HEK293 (cell line): Measurements from ENCODE around the gene MOSMO.

Source experiments
- CTCF ChIA-PET: fragments of 350-600 bp; formaldehyde crosslinking; extraction: SDS; loops from one replicate; lab custom pipeline; 2021; ENCODE audit warnings: antibody characterized with exemption; lab: Yijun Ruan, JAX
- POLR2A ChIA-PET: fragments of 300-600 bp; formaldehyde crosslinking; extraction: SDS; loops from one replicate; lab custom pipeline; 2020; ENCODE audit warnings: antibody characterized with exemption, inconsistent platforms; lab: Yijun Ruan, JAX
- H3K27ac ChIP-seq: fragments of 200-500 bp; sonication (Bioruptor generic); 2 replicates; pipeline ENCODE4 v1.5.1; 2014; ENCODE audit warnings: low read depth, low read length, control low read depth, inconsistent platforms; ENCODE audit errors: extremely low read depth
- H3K36me3 ChIP-seq, 2 experiments: fragments of 200-500 bp in 1 of 2; sonication (Bioruptor generic) in 1 of 2; 1 replicate in 1 of 2; 2 replicates in 1 of 2; pipeline ENCODE4 v1.5.1; 2014 to 2017; ENCODE audit warnings: inconsistent platforms in 2 of 2, low read length in 2 of 2; ENCODE audit not compliant: control insufficient read depth in 2 of 2, insufficient read depth in 1 of 2
- H3K4me1 ChIP-seq: fragments of 200-500 bp; sonication (Bioruptor generic); 2 replicates; pipeline ENCODE4 v1.5.1; 2014; ENCODE audit warnings: mild to moderate bottlenecking, low read length, inconsistent platforms; ENCODE audit not compliant: control insufficient read depth, insufficient read depth
- H3K4me3 ChIP-seq: 2 replicates; pipeline ENCODE4 v1.5.1; 2011; ENCODE audit warnings: low read depth, mild to moderate bottlenecking, control low read depth, low read length, moderate library complexity
- H3K9me3 ChIP-seq: fragments of 200-500 bp; sonication (Bioruptor generic); 2 replicates; pipeline ENCODE4 v1.5.1; 2014; ENCODE audit warnings: low read depth, low read length, inconsistent platforms; ENCODE audit not compliant: control insufficient read depth, insufficient read depth
- GFI1B ChIP-seq: fragments of 450-650 bp; formaldehyde crosslinking; IDR thresholded peaks from 2 replicates; pipeline ENCODE4 v1.5.1; 2016; ENCODE audit warnings: missing biosample characterization, missing genetic modification characterization
- SCRT2 ChIP-seq: fragments of 450-650 bp; formaldehyde crosslinking; IDR thresholded peaks from 2 replicates; pipeline ENCODE4 v1.5.1; 2016; ENCODE audit warnings: missing biosample characterization, missing genetic modification characterization
- SP2 ChIP-seq: fragments of 450-650 bp; formaldehyde crosslinking; IDR thresholded peaks from 2 replicates; pipeline ENCODE4 v1.5.1; 2016; ENCODE audit warnings: missing biosample characterization, missing genetic modification characterization
- WT1 ChIP-seq: fragments of 450-650 bp; formaldehyde crosslinking; IDR thresholded peaks from 2 replicates; pipeline ENCODE4 v1.5.1; 2016; ENCODE audit warnings: missing biosample characterization, missing genetic modification characterization
- YY2 ChIP-seq: fragments of 450-650 bp; formaldehyde crosslinking; IDR thresholded peaks from 2 replicates; pipeline ENCODE4 v1.5.1; 2016; ENCODE audit warnings: missing biosample characterization, missing genetic modification characterization
- ZBTB1 ChIP-seq: fragments of 450-650 bp; formaldehyde crosslinking; IDR thresholded peaks from 2 replicates; pipeline ENCODE4 v1.5.1; 2016; ENCODE audit warnings: missing biosample characterization, missing genetic modification characterization
- ZBTB17 ChIP-seq: fragments of 450-650 bp; formaldehyde crosslinking; IDR thresholded peaks from 2 replicates; pipeline ENCODE4 v1.5.1; 2016; ENCODE audit warnings: missing biosample characterization, missing genetic modification characterization
- ZBTB21 ChIP-seq: fragments of 450-650 bp; formaldehyde crosslinking; IDR thresholded peaks from 2 replicates; pipeline ENCODE4 v1.5.1; 2017; ENCODE audit warnings: missing biosample characterization, missing genetic modification characterization
- ZEB2 ChIP-seq: fragments of 450-650 bp; formaldehyde crosslinking; IDR thresholded peaks from 2 replicates; pipeline ENCODE4 v1.5.1; 2016; ENCODE audit warnings: missing biosample characterization, missing genetic modification characterization
- ZFP3 ChIP-seq: fragments of 450-650 bp; formaldehyde crosslinking; IDR thresholded peaks from 2 replicates; pipeline ENCODE4 v1.5.1; 2016; ENCODE audit warnings: low read depth, missing biosample characterization, missing genetic modification characterization
- ZFP37 ChIP-seq: fragments of 450-650 bp; formaldehyde crosslinking; IDR thresholded peaks from 2 replicates; pipeline ENCODE4 v1.5.1; 2016; ENCODE audit warnings: missing biosample characterization, missing genetic modification characterization
- ZNF114 ChIP-seq: fragments of 450-650 bp; formaldehyde crosslinking; IDR thresholded peaks from 2 replicates; pipeline ENCODE4 v1.5.0; 2017; ENCODE audit warnings: missing biosample characterization, missing genetic modification characterization
- ZNF121 ChIP-seq: fragments of 450-650 bp; formaldehyde crosslinking; IDR thresholded peaks from 2 replicates; pipeline ENCODE4 v1.5.1; 2016; ENCODE audit warnings: missing biosample characterization, missing genetic modification characterization
- ZNF132 ChIP-seq: fragments of 450-650 bp; formaldehyde crosslinking; IDR thresholded peaks from 2 replicates; pipeline ENCODE4 v1.5.1; 2017; ENCODE audit warnings: missing biosample characterization, missing genetic modification characterization, borderline replicate concordance
- ZNF140 ChIP-seq: fragments of 450-650 bp; formaldehyde crosslinking; IDR thresholded peaks from 2 replicates; pipeline ENCODE4 v1.5.1; 2016; ENCODE audit warnings: missing biosample characterization, missing genetic modification characterization
- ZNF169 ChIP-seq: fragments of 450-650 bp; formaldehyde crosslinking; IDR thresholded peaks from 2 replicates; pipeline ENCODE4 v1.5.1; 2016; ENCODE audit warnings: missing biosample characterization, missing genetic modification characterization
- ZNF184 ChIP-seq: fragments of 450-650 bp; IDR thresholded peaks from 2 replicates; pipeline ENCODE4 v1.5.1; 2018; ENCODE audit warnings: missing biosample characterization, mild to moderate bottlenecking, missing genetic modification characterization
- ZNF19 ChIP-seq: fragments of 450-650 bp; formaldehyde crosslinking; IDR thresholded peaks from 2 replicates; pipeline ENCODE4; 2016; ENCODE audit warnings: missing biosample characterization, missing genetic modification characterization, low read depth
- ZNF211 ChIP-seq: fragments of 450-650 bp; formaldehyde crosslinking; IDR thresholded peaks from 2 replicates; pipeline ENCODE4 v1.5.1; 2016; ENCODE audit warnings: low read depth, missing biosample characterization, missing genetic modification characterization
- ZNF24 ChIP-seq: fragments of 450-650 bp; formaldehyde crosslinking; IDR thresholded peaks from 2 replicates; pipeline ENCODE4 v1.5.1; 2016; ENCODE audit warnings: missing biosample characterization, missing genetic modification characterization
- ZNF248 ChIP-seq: fragments of 450-650 bp; formaldehyde crosslinking; IDR thresholded peaks from 2 replicates; pipeline ENCODE4 v1.5.1; 2017; ENCODE audit warnings: missing biosample characterization, missing genetic modification characterization
- ZNF274 ChIP-seq, 2 experiments: fragments of 200-500 bp in 1 of 2; fragments of 450-650 bp in 1 of 2; sonication (Bioruptor generic) in 1 of 2; formaldehyde crosslinking in 1 of 2; IDR thresholded peaks; 2 replicates each; pipeline versions ENCODE4 v1.5.1 to v1.6.1; 2014 to 2016; ENCODE audit warnings: borderline replicate concordance in 1 of 2, inconsistent platforms in 1 of 2, low read length in 1 of 2, missing biosample characterization in 1 of 2, missing genetic modification characterization in 1 of 2
- ZNF292 ChIP-seq: fragments of 450-650 bp; formaldehyde crosslinking; IDR thresholded peaks from 2 replicates; pipeline ENCODE4 v1.5.1; 2016; ENCODE audit warnings: low read depth, missing biosample characterization, missing genetic modification characterization, borderline replicate concordance
- ZNF354C ChIP-seq: fragments of 450-650 bp; formaldehyde crosslinking; IDR thresholded peaks from 2 replicates; pipeline ENCODE4 v1.5.1; 2016; ENCODE audit warnings: missing biosample characterization, missing genetic modification characterization, low read depth, borderline replicate concordance
- ZNF394 ChIP-seq: fragments of 450-650 bp; formaldehyde crosslinking; IDR thresholded peaks from 2 replicates; pipeline ENCODE4 v1.5.1; 2016; ENCODE audit warnings: missing biosample characterization, missing genetic modification characterization, mild to moderate bottlenecking, moderate library complexity, borderline replicate concordance
- ZNF561 ChIP-seq: fragments of 450-650 bp; IDR thresholded peaks from 2 replicates; pipeline ENCODE4 v1.5.1; 2018; ENCODE audit warnings: missing biosample characterization, missing genetic modification characterization, borderline replicate concordance
- ZNF600 ChIP-seq: fragments of 450-650 bp; formaldehyde crosslinking; IDR thresholded peaks from 2 replicates; pipeline ENCODE4 v1.5.1; 2016; ENCODE audit warnings: missing biosample characterization, missing genetic modification characterization
- ZNF843 ChIP-seq: fragments of 450-650 bp; formaldehyde crosslinking; IDR thresholded peaks from 2 replicates; pipeline ENCODE4 v1.5.1; 2016; ENCODE audit warnings: missing biosample characterization, missing genetic modification characterization
- ZSCAN16 ChIP-seq: fragments of 450-650 bp; formaldehyde crosslinking; IDR thresholded peaks from 2 replicates; pipeline ENCODE4 v1.5.1; 2016; ENCODE audit warnings: missing biosample characterization, missing genetic modification characterization
- TF ChIP-seq, protein P1 (sequence below): IDR thresholded peaks from 2 replicates; pipeline ENCODE4 v1.6.1; 2011; ENCODE audit warnings: mild to moderate bottlenecking, low read depth, low read length, borderline replicate concordance
- TF ChIP-seq, protein P2 (sequence below): fragments of 450-650 bp; formaldehyde crosslinking; IDR thresholded peaks from 2 replicates; pipeline ENCODE4 v1.5.1; 2016; ENCODE audit warnings: missing biosample characterization, missing genetic modification characterization, borderline replicate concordance
- TF ChIP-seq, protein P3 (sequence below): fragments of 450-650 bp; formaldehyde crosslinking; IDR thresholded peaks from 2 replicates; pipeline ENCODE4 v1.5.1; 2016; ENCODE audit warnings: missing biosample characterization, missing genetic modification characterization

Gene MOSMO

GRCh38 chr16:22016927-22017326, 9.0 kb downstream of the MOSMO start:
- Histone ChIP-seq H3K9me3 (no peaks in the 10 kb centered on the region), H3K4me3 (no peak overlapping the region), H3K27ac (no peak overlapping the region), H3K36me3 (no peaks in the 10 kb centered on the region), H3K4me1 (peaks cover 18% of the 10 kb centered on the region)
- TF ChIP-seq ZNF121 (tag by site-specific recombination) (no peak), ZNF292 (tag by site-specific recombination) (no peak), ZNF394 (tag by site-specific recombination) (no peak), YY2 (tag by site-specific recombination) (no peak), ZBTB1 (no peak), ZFP3 (no peak), ZNF114 (tag by site-specific recombination) (no peak), ZSCAN16 (no peak), ZNF169 (tag by site-specific recombination) (no peak), ZNF211 (tag by site-specific recombination) (no peak), GFI1B (tag by site-specific recombination) (no peak), SCRT2 (tag by site-specific recombination) (no peak), ZEB2 (tag by site-specific recombination) (no peak), ZNF19 (tag by site-specific recombination) (no peak)
- TF ChIP-seq, protein P1, sequence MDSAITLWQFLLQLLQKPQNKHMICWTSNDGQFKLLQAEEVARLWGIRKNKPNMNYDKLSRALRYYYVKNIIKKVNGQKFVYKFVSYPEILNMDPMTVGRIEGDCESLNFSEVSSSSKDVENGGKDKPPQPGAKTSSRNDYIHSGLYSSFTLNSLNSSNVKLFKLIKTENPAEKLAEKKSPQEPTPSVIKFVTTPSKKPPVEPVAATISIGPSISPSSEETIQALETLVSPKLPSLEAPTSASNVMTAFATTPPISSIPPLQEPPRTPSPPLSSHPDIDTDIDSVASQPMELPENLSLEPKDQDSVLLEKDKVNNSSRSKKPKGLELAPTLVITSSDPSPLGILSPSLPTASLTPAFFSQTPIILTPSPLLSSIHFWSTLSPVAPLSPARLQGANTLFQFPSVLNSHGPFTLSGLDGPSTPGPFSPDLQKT, result no peak
- TF ChIP-seq, protein P2, sequence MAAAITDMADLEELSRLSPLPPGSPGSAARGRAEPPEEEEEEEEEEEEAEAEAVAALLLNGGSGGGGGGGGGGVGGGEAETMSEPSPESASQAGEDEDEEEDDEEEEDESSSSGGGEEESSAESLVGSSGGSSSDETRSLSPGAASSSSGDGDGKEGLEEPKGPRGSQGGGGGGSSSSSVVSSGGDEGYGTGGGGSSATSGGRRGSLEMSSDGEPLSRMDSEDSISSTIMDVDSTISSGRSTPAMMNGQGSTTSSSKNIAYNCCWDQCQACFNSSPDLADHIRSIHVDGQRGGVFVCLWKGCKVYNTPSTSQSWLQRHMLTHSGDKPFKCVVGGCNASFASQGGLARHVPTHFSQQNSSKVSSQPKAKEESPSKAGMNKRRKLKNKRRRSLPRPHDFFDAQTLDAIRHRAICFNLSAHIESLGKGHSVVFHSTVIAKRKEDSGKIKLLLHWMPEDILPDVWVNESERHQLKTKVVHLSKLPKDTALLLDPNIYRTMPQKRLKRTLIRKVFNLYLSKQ (tag by site-specific recombination), result no peak
- ChIA-PET POLR2A (interaction anchor here (2.1 kb wide), 1 partner anchor 9 kb away, joined by 8 read pairs; the partner anchor contains the start of gene MOSMO), CTCF (interaction anchor here (0.7 to 2.3 kb wide), 3 partner anchors 17 to 731 kb away, joined by 3 to 17 read pairs (median 3); no protein-coding TSS in a partner anchor)

- no peak overlapping the region for H3K27ac ChIP-seq
- no peak overlapping the region for H3K4me3 ChIP-seq
- no peaks in the 10 kb centered on the region for H3K9me3 ChIP-seq
- H3K4me1 ChIP-seq, result peaks cover 27% of the 10 kb centered on the region
- ChIA-PET POLR2A (no interaction called here), CTCF (interaction anchor here (1.1 to 1.4 kb wide), 2 partner anchors 59 to 170 kb away, joined by 3 to 8 read pairs; no protein-coding TSS in a partner anchor)
- H3K36me3 ChIP-seq, result no peaks in the 10 kb centered on the region
- no peak for TF ChIP-seq ZNF248 (tag by site-specific recombination)
- no peak for TF ChIP-seq ZNF274 (IDR thresholded peaks at IDR 0.05; ENCODE audit: low read length)
- no peak for TF ChIP-seq ZNF274 (tag by site-specific recombination; IDR thresholded peaks at IDR 0.05; ENCODE audit: borderline replicate concordance)
- TF ChIP-seq ZFP37 (tag by site-specific recombination), result no peak
- TF ChIP-seq ZNF561, result no peak
- TF ChIP-seq, all 188 proteins: peak for 0
These were observed 10.6 kb downstream of the MOSMO start for GRCh38 chr16:22018559-22018958.

DNA sequence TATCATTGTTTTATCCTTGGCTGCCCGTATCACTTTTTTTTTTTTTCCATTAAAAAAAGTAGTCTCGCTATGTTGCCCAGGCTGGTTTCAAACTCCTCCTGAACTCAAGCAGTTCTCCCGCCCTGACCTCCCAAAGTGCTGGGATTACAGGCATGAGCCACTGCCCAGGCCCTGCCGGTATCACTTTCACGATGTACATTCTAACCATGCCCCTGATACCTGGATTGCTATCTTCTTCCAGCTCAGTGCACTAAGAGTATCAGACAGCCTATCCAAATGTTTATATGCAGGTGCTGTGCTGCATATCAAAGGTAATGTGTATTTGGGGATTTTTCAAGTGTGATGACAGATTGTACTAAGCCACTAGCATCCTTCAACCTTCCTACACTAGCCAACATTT, 14.2 kb downstream of the MOSMO start:
- Histone ChIP-seq H3K9me3 (no peaks in the 10 kb centered on the region), H3K27ac (no peak overlapping the region), H3K4me3 (no peak overlapping the region), H3K4me1 (peaks cover 21% of the 10 kb centered on the region), H3K36me3 (no peaks in the 10 kb centered on the region)
- ChIA-PET CTCF (no interaction called here), POLR2A (no interaction called here)
- TF ChIP-seq SP2 (tag by site-specific recombination) (no peak), WT1 (tag by site-specific recombination) (no peak), ZNF843 (no peak), ZNF184 (tag by site-specific recombination) (no peak), ZNF132 (no peak), ZNF140 (tag by site-specific recombination) (no peak), ZNF600 (0 out of 2 replicates have a peak, but pooled peaks have one; percentile 26), ZBTB21 (tag by site-specific recombination) (no peak), ZBTB17 (peak; percentile 46; the same call in 1 of the 2 replicates), ZNF354C (no peak), ZNF24 (tag by site-specific recombination) (no peak)
- TF ChIP-seq, protein P3, sequence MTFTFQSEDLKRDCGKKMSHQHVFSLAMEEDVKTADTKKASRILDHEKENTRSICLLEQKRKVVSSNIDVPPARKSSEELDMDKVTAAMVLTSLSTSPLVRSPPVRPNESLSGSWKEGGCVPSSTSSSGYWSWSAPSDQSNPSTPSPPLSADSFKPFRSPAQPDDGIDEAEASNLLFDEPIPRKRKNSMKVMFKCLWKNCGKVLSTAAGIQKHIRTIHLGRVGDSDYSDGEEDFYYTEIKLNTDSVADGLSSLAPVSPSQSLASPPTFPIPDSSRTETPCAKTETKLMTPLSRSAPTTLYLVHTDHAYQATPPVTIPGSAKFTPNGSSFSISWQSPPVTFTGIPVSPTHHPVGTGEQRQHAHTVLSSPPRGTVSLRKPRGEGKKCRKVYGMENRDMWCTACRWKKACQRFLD (tag by site-specific recombination), result no peak
